GM12878 (cell line): Measurements from ENCODE around the gene PRSS27. TPM values are rescaled to one million over a fixed set of nuclear protein-coding genes. Genes with fewer than 3 reads are reported as not detected.

Source experiments
- ATAC-seq: fragments of 200-7000 bp; cut with Tn5 transposase; 3 replicates; pipeline ENCODE4 v1.9.1; 2020; ENCODE audit warnings: mild to moderate bottlenecking, moderate library complexity
- BruUV-seq: library from RNA; stranded (reverse); fragments of 400-500 nt; replicated peaks from 2 replicates; lab custom pipeline; 2021; lab: Mats Ljungman, UMichigan
- CTCF ChIA-PET: fragments of 300-600 bp; sonication (Branson Sonifier 250); formaldehyde crosslinking; extraction: SDS; loops from one replicate; lab custom pipeline; 2021; ENCODE audit warnings: inconsistent platforms; lab: Yijun Ruan, JAX
- POLR2A ChIA-PET: fragments of 350-600 bp; formaldehyde crosslinking; extraction: SDS; loops from one replicate; lab custom pipeline; 2021; ENCODE audit warnings: inconsistent platforms; lab: Charles Lee
- RAD21 ChIA-PET: fragments of 300-600 bp; sonication (Branson Sonifier 250); formaldehyde crosslinking; loops from one replicate; lab custom pipeline; 2023; ENCODE audit warnings: antibody characterized with exemption; ENCODE audit not compliant: unreplicated experiment; lab: Charles Lee
- SMC1A ChIA-PET: fragments of 300-600 bp; sonication (Branson Sonifier 250); formaldehyde crosslinking; loops from one replicate; lab custom pipeline; 2023; ENCODE audit not compliant: unreplicated experiment, uncharacterized antibody; lab: Charles Lee
- DNase-seq: peaks from one replicate; pipeline ENCODE4 v3.0.0-alpha.2; 2011; ENCODE audit warnings: low read depth, low spot score
- FAIRE-seq: peaks from 3 replicates; lab custom pipeline; 2011; peaks lifted over from hg19 to GRCh38; lab: Jason Lieb, UNC
- H2AFZ ChIP-seq: 2 replicates; pipeline ENCODE4 v1.6.0; 2011; ENCODE audit warnings: low read depth, low read length, control low read depth; ENCODE audit not compliant: control insufficient read depth
- H3K27ac ChIP-seq: 2 replicates; pipeline ENCODE4 v1.5.1; 2011; ENCODE audit warnings: control low read depth; ENCODE audit not compliant: control insufficient read depth, insufficient read depth
- H3K27me3 ChIP-seq, 2 experiments: replicated peaks in 1 of 2; 2 replicates each; pipeline versions ENCODE4 v1.6.0 to v1.6.1; 2011; ENCODE audit warnings: low read length in 1 of 2; ENCODE audit not compliant: control insufficient read depth in 2 of 2, insufficient read depth in 2 of 2
- H3K36me3 ChIP-seq, 2 experiments: 2 replicates each; pipeline ENCODE4 v1.5.1; 2011; ENCODE audit warnings: low read length in 1 of 2; ENCODE audit not compliant: control insufficient read depth in 2 of 2, insufficient read depth in 2 of 2
- H3K4me1 ChIP-seq: 2 replicates; pipeline ENCODE4 v1.6.1; 2011; ENCODE audit warnings: mild to moderate bottlenecking, low read length, moderate library complexity, mixed read lengths; ENCODE audit not compliant: control insufficient read depth, insufficient read depth
- H3K4me2 ChIP-seq: 2 replicates; pipeline ENCODE4 v1.6.0; 2011; ENCODE audit warnings: control low read depth; ENCODE audit not compliant: control insufficient read depth, insufficient read depth
- H3K4me3 ChIP-seq: fragments of 200-600 bp; sonication (generic); 2 replicates; pipeline ENCODE4 v1.5.1; 2016
- H3K79me2 ChIP-seq: 2 replicates; pipeline ENCODE4 v1.6.0; 2011; ENCODE audit warnings: low read length; ENCODE audit not compliant: control insufficient read depth, insufficient read depth
- H3K9ac ChIP-seq: 2 replicates; pipeline ENCODE4 v1.8.0; 2011; ENCODE audit warnings: low read length, control low read depth, mixed read lengths; ENCODE audit not compliant: control insufficient read depth, insufficient read depth
- H3K9me3 ChIP-seq: replicated peaks from 3 replicates; pipeline ENCODE4 v1.5.1; 2011; ENCODE audit warnings: mild to moderate bottlenecking, low read length; ENCODE audit not compliant: control insufficient read depth, insufficient read depth
- H4K20me1 ChIP-seq: 2 replicates; pipeline ENCODE4 v1.6.0; 2011; ENCODE audit not compliant: control insufficient read depth, insufficient read depth
- ASH2L ChIP-seq: fragments of 300-600, 200-600 bp; sonication (generic); IDR thresholded peaks from 2 replicates; pipeline ENCODE4 v1.6.1; 2017; ENCODE audit warnings: low read depth, mild to moderate bottlenecking, borderline replicate concordance
- BRCA1 ChIP-seq: IDR thresholded peaks from 2 replicates; pipeline ENCODE4 v1.6.1; 2011; ENCODE audit warnings: low read depth, low read length, improper control_type of control experiment
- CBX3 ChIP-seq: fragments of 200-600 bp; sonication (generic); IDR thresholded peaks from 2 replicates; pipeline ENCODE4 v1.6.1; 2016; ENCODE audit warnings: low read depth, borderline replicate concordance
- CEBPB ChIP-seq, 2 experiments: fragments of 150-350 bp in 1 of 2; IDR thresholded peaks; 2 replicates each; pipeline ENCODE4 v1.6.1; 2012 to 2014; ENCODE audit warnings: low read depth in 2 of 2, low read length in 2 of 2, borderline replicate concordance in 1 of 2, inconsistent platforms in 1 of 2
- CHD1 ChIP-seq: IDR thresholded peaks from 2 replicates; pipeline ENCODE4 v1.6.1; 2012; ENCODE audit warnings: low read depth, low read length, improper control_type of control experiment
- CHD2 ChIP-seq: IDR thresholded peaks from 2 replicates; pipeline ENCODE4 v1.6.1; 2011; ENCODE audit warnings: low read depth, low read length, improper control_type of control experiment, borderline replicate concordance
- ETV6 ChIP-seq, 2 experiments: fragments of 450-650 bp in 1 of 2; IDR thresholded peaks in 1 of 2; conservative IDR thresholded peaks in 1 of 2; 2 replicates each; pipeline ENCODE4 v1.6.1; 2014; ENCODE audit warnings: antibody characterized with exemption in 1 of 2, borderline replicate concordance in 1 of 2, low read depth in 1 of 2, mild to moderate bottlenecking in 1 of 2, moderate library complexity in 1 of 2
- GABPA ChIP-seq: IDR thresholded peaks from 2 replicates; pipeline ENCODE4 v1.6.1; 2014; ENCODE audit warnings: antibody characterized with exemption, low read depth, mild to moderate bottlenecking, inconsistent platforms
- KLF5 ChIP-seq: fragments of 450-650 bp; IDR thresholded peaks from 2 replicates; pipeline ENCODE4 v1.6.1; 2014; ENCODE audit warnings: mild to moderate bottlenecking; ENCODE audit not compliant: partially characterized antibody
- RBBP5 ChIP-seq: fragments of 200-600 bp; sonication (generic); conservative IDR thresholded peaks from 2 replicates; pipeline ENCODE4 v1.6.1; 2016
- SMC3 ChIP-seq: IDR thresholded peaks from 2 replicates; pipeline ENCODE4 v1.6.1; 2011; ENCODE audit warnings: low read length, improper control_type of control experiment, borderline replicate concordance
- STAT3 ChIP-seq: IDR thresholded peaks from 2 replicates; pipeline ENCODE4 v1.6.1; 2011; ENCODE audit warnings: low read depth, low read length, improper control_type of control experiment
- SUPT20H ChIP-seq: IDR thresholded peaks from 2 replicates; pipeline ENCODE4 v1.6.1; 2011; ENCODE audit warnings: low read depth, mild to moderate bottlenecking, low read length, moderate library complexity, borderline replicate concordance; ENCODE audit not compliant: control insufficient read depth
- SUZ12 ChIP-seq: fragments of 200-600 bp; sonication (generic); IDR thresholded peaks from one replicate; pipeline ENCODE4 v1.6.1; 2018; ENCODE audit warnings: antibody characterized with exemption, mild to moderate bottlenecking; ENCODE audit not compliant: unreplicated experiment
- TCF12 ChIP-seq: IDR thresholded peaks from 2 replicates; pipeline ENCODE4 v1.6.1; 2011; ENCODE audit warnings: low read depth, mild to moderate bottlenecking, low read length
- ZNF24 ChIP-seq: fragments of 450-650 bp; IDR thresholded peaks from 2 replicates; pipeline ENCODE4 v1.6.1; 2017; ENCODE audit warnings: antibody characterized with exemption, mild to moderate bottlenecking
- ZSCAN29 ChIP-seq: fragments of 450-650 bp; IDR thresholded peaks from 2 replicates; pipeline ENCODE4 v1.6.1; 2017; ENCODE audit warnings: mild to moderate bottlenecking, moderate library complexity
- WGBS: methylation state at CpG from one replicate; pipeline ENCODE4 v1.1.6; 2016; ENCODE audit warnings: low lambda C conversion rate; ENCODE audit not compliant: insufficient replicate concordance, insufficient coverage; ENCODE audit errors: missing lambda C conversion rate; 5-methylcytosine and 5-hydroxymethylcytosine counted together
- in situ Hi-C: fragments of 300-500 bp; cut with MboI; formaldehyde crosslinking; loops from 9 replicates; pipeline ENCODE4 v1.14.3; 2018; ENCODE audit warnings: mixed read lengths
- intact Hi-C: fragments of 100-400 bp; cut with micrococcal nuclease; formaldehyde crosslinking; loops from one replicate; pipeline ENCODE4 v1.14.2; 2022; ENCODE audit not compliant: unreplicated experiment
- polyA plus RNA-seq, 11 experiments: library from polyadenylated mRNA; depleted of rRNA in 4 of 11; unstranded in 6 of 11; stranded (reverse) in 5 of 11; fragments of >200 nt; fragmentation: Nextera tagmentation in 4 of 11; fragmentation: Illumina TruSeq in 1 of 11; extraction: Ambion mirVana in 4 of 11; extraction: Trizol in 1 of 11; gene quantifications; 1 replicate in 1 of 11; 2 replicates in 10 of 11; pipeline versions ENCODE4 v1.2.1 to v1.2.3, GENCODE V29; 2011 to 2016; ENCODE audit warnings: inconsistent platforms in 2 of 11, missing spikeins in 2 of 11, low read depth in 1 of 11
- total RNA-seq, 4 experiments: library from RNA; depleted of rRNA in 3 of 4; stranded (reverse); fragments of >200 nt in 3 of 4; fragmentation: Illumina TruSeq in 1 of 4; extraction: Trizol in 1 of 4; gene quantifications; 2 replicates each; pipeline versions ENCODE4 v1.2.1 to v1.2.3, GENCODE V29; 2013 to 2021
- TF ChIP-seq, protein P1 (sequence below): IDR thresholded peaks from 2 replicates; pipeline ENCODE4 v1.6.1; 2011; ENCODE audit warnings: low read depth, low read length, improper control_type of control experiment, borderline replicate concordance
- TF ChIP-seq, protein P2 (sequence below): fragments of 450-650 bp; IDR thresholded peaks from 2 replicates; pipeline ENCODE4 v1.6.1; 2016; ENCODE audit warnings: mild to moderate bottlenecking, moderate library complexity, borderline replicate concordance

PRSS27 gene
- total and polyA plus RNA-seq, 10 of the 15 experiments (the other 5 are each of a cell fraction or from before 2014, with no cell fraction given): 0.18 to 1.8 (median 0.51) TPM; not detected in 2

DNA sequence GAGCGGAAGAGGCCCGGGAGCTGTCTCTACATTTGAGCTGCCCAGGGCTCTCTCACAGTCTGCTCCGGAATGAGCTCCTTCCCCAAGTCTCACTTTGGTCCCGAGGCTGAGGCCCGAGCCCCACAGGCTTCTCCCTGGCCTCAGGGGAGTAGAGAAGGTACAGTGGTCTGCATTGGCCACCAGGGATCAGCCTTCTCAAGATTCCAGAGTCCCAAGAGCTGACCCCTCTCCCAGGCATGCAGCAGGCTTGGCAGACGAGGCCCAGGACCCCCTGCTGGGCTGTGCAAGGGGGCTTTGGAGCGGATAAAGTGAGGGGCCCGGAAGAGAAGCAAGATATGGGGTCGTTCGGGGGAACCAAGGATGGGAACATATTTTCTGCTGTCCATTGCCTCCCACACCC lies 3.1 kb downstream of the PRSS27 start:
- Histone ChIP-seq H3K9ac (no peak overlapping the region), H2AFZ (no peak overlapping the region), H3K4me3 (no peak overlapping the region), H3K36me3 (no peaks in the 10 kb centered on the region), H3K4me2 (no peak overlapping the region), H3K27me3 (no peaks in the 10 kb centered on the region), H3K79me2 (no peaks in the 10 kb centered on the region), H3K9me3 (no peaks in the 10 kb centered on the region), H4K20me1 (no peaks in the 10 kb centered on the region), H3K4me1 (0 out of 2 replicates have a peak, but pooled peaks cover 5% of the 10 kb centered on the region), H3K27ac (no peak overlapping the region)
- in situ Hi-C loops: no loop called here
- no TSS peak for BruUV-seq
- TF ChIP-seq, protein P1, sequence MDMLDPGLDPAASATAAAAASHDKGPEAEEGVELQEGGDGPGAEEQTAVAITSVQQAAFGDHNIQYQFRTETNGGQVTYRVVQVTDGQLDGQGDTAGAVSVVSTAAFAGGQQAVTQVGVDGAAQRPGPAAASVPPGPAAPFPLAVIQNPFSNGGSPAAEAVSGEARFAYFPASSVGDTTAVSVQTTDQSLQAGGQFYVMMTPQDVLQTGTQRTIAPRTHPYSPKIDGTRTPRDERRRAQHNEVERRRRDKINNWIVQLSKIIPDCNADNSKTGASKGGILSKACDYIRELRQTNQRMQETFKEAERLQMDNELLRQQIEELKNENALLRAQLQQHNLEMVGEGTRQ: no peak
- TF ChIP-seq ETV6 (conservative IDR thresholded peaks at IDR 0.05 in 1 of 2, IDR thresholded peaks at IDR 0.05 in 1 of 2; ENCODE audit: borderline replicate concordance in 1 of 2, low read depth in 1 of 2) (no peak), SMC3 (no peak), STAT3 (no peak), ZNF24 (no peak), BRCA1 (no peak), CEBPB (IDR thresholded peaks at IDR 0.05; ENCODE audit: borderline replicate concordance in 1 of 2, low read depth in 2 of 2, low read length in 2 of 2) (no peak), SUPT20H (no peak), SUZ12 (no peak), KLF5 (no peak), GABPA (no peak), CHD1 (no peak), ZSCAN29 (no peak), RBBP5 (no peak), TCF12 (no peak), CHD2 (no peak), ASH2L (no peak), CBX3 (no peak)
- TF ChIP-seq, protein P2, sequence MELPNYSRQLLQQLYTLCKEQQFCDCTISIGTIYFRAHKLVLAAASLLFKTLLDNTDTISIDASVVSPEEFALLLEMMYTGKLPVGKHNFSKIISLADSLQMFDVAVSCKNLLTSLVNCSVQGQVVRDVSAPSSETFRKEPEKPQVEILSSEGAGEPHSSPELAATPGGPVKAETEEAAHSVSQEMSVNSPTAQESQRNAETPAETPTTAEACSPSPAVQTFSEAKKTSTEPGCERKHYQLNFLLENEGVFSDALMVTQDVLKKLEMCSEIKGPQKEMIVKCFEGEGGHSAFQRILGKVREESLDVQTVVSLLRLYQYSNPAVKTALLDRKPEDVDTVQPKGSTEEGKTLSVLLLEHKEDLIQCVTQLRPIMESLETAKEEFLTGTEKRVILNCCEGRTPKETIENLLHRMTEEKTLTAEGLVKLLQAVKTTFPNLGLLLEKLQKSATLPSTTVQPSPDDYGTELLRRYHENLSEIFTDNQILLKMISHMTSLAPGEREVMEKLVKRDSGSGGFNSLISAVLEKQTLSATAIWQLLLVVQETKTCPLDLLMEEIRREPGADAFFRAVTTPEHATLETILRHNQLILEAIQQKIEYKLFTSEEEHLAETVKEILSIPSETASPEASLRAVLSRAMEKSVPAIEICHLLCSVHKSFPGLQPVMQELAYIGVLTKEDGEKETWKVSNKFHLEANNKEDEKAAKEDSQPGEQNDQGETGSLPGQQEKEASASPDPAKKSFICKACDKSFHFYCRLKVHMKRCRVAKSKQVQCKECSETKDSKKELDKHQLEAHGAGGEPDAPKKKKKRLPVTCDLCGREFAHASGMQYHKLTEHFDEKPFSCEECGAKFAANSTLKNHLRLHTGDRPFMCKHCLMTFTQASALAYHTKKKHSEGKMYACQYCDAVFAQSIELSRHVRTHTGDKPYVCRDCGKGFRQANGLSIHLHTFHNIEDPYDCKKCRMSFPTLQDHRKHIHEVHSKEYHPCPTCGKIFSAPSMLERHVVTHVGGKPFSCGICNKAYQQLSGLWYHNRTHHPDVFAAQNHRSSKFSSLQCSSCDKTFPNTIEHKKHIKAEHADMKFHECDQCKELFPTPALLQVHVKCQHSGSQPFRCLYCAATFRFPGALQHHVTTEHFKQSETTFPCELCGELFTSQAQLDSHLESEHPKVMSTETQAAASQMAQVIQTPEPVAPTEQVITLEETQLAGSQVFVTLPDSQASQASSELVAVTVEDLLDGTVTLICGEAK: no peak
- 27% methylated on average over 10 of the region's 10 CpGs for WGBS
- intact Hi-C loops: no loop called here
- no peak for ATAC-seq
- POLR2A ChIA-PET: no interaction called here
- no peak for FAIRE-seq
- CTCF ChIA-PET: no interaction called here
- DNase-seq: no peak
- SMC1A ChIA-PET: no interaction called here
- RAD21 ChIA-PET: interaction anchor here (1.2 kb wide), 1 partner anchor 30 kb away, joined by 4 read pairs; no protein-coding TSS in a partner anchor
